Neural cell (in vitro differentiated cells): Measurements from ENCODE around the gene SLC41A2. TPM values are rescaled to one million over a fixed set of nuclear protein-coding genes. Genes with fewer than 3 reads are reported as not detected.

Experiments
- H2AFZ ChIP-seq: fragments of 200-600, 300-800 bp; sonication (generic), shearing (Covaris generic); 2 replicates; pipeline ENCODE4 v1.6.0; 2014; ENCODE audit warnings: low read depth, mild to moderate bottlenecking, antibody characterized with exemption, low read length, moderate library complexity
- H3F3A ChIP-seq: fragments of 200-600 bp; shearing (Covaris generic); 2 replicates; pipeline ENCODE4 v1.6.1; 2016; ENCODE audit warnings: mild to moderate bottlenecking, moderate library complexity, mixed read lengths, antibody characterized with exemption, low read length; ENCODE audit not compliant: insufficient read depth, poor library complexity, severe bottlenecking
- H3K27ac ChIP-seq: fragments of 200-600, 300-800 bp; sonication (generic), shearing (Covaris generic); 2 replicates; pipeline ENCODE4 v1.5.1; 2014; ENCODE audit warnings: mild to moderate bottlenecking, low read length, moderate library complexity
- H3K27me3 ChIP-seq: fragments of 300-800, 200-600 bp; sonication (generic), shearing (Covaris generic); 2 replicates; pipeline ENCODE4 v1.6.0; 2014; ENCODE audit warnings: mild to moderate bottlenecking, low read depth, low read length, moderate library complexity; ENCODE audit not compliant: insufficient read depth
- H3K36me3 ChIP-seq: fragments of 300-800, 200-600 bp; sonication (generic), shearing (Covaris generic); 2 replicates; pipeline ENCODE4 v1.5.1; 2014; ENCODE audit warnings: mild to moderate bottlenecking, antibody characterized with exemption, low read length, moderate library complexity; ENCODE audit not compliant: insufficient read depth
- H3K4me2 ChIP-seq: fragments of 300-800, 200-600 bp; sonication (generic), shearing (Covaris generic); 2 replicates; pipeline ENCODE4 v1.6.0; 2014; ENCODE audit warnings: mild to moderate bottlenecking, low read length
- H3K4me3 ChIP-seq: fragments of 300-800, 200-600 bp; sonication (generic), shearing (Covaris generic); 2 replicates; pipeline ENCODE4 v1.5.1; 2014; ENCODE audit warnings: mild to moderate bottlenecking, low read length, moderate library complexity
- H3K79me2 ChIP-seq: fragments of 200-600 bp; shearing (Covaris generic); replicated peaks from 2 replicates; pipeline ENCODE4 v1.6.0; 2014; ENCODE audit warnings: mild to moderate bottlenecking, low read length, moderate library complexity; ENCODE audit not compliant: insufficient read depth
- H3K9ac ChIP-seq: fragments of 300-800, 200-600 bp; sonication (generic), shearing (Covaris generic); 2 replicates; pipeline ENCODE4 v1.6.1; 2016; ENCODE audit warnings: mild to moderate bottlenecking, low read length, mixed read lengths
- H3K9me2 ChIP-seq: fragments of 200-600 bp; shearing (Covaris generic); 2 replicates; pipeline ENCODE4 v1.6.1; 2016; ENCODE audit warnings: mild to moderate bottlenecking, low read length, mixed read lengths; ENCODE audit not compliant: insufficient read depth
- H3K9me3 ChIP-seq: fragments of 200-600, 300-800 bp; sonication (generic), shearing (Covaris generic); 2 replicates; pipeline ENCODE4 v1.6.1; 2016; ENCODE audit warnings: mild to moderate bottlenecking, mixed run types, low read length, moderate library complexity, mixed read lengths
- H4K20me1 ChIP-seq: fragments of 200-600 bp; shearing (Covaris generic); 2 replicates; pipeline ENCODE4 v1.6.1; 2016; ENCODE audit warnings: mild to moderate bottlenecking, mixed run types; ENCODE audit not compliant: insufficient read depth
- CTCF ChIP-seq: fragments of 450-650 bp; IDR thresholded peaks from 2 replicates; pipeline ENCODE4 v1.5.1; 2014; ENCODE audit warnings: antibody characterized with exemption, mild to moderate bottlenecking, moderate library complexity; ENCODE audit not compliant: poor library complexity, severe bottlenecking
- EP300 ChIP-seq: fragments of 450-650 bp; conservative IDR thresholded peaks from 2 replicates; pipeline ENCODE4 v1.6.1; 2014; ENCODE audit warnings: antibody characterized with exemption, mild to moderate bottlenecking, moderate library complexity; ENCODE audit not compliant: poor library complexity, severe bottlenecking
- EZH2 ChIP-seq: fragments of 200-600, 300-800 bp; shearing (Covaris generic), sonication (generic); IDR thresholded peaks from 2 replicates; pipeline ENCODE4 v1.6.1; 2014; ENCODE audit warnings: antibody characterized with exemption, low read length, borderline replicate concordance, mild to moderate bottlenecking; ENCODE audit not compliant: insufficient read depth, poor library complexity, severe bottlenecking
- MXI1 ChIP-seq: fragments of 450-650 bp; conservative IDR thresholded peaks from 2 replicates; pipeline ENCODE4 v1.6.1; 2014; ENCODE audit warnings: antibody characterized with exemption, mild to moderate bottlenecking; ENCODE audit not compliant: poor library complexity, severe bottlenecking
- POLR2AphosphoS5 ChIP-seq: IDR thresholded peaks from 2 replicates; pipeline ENCODE4 v1.6.1; 2012
- RAD21 ChIP-seq: fragments of 450-650 bp; conservative IDR thresholded peaks from 2 replicates; pipeline ENCODE4 v1.6.1; 2014; ENCODE audit warnings: antibody characterized with exemption, mild to moderate bottlenecking, moderate library complexity
- REST ChIP-seq: IDR thresholded peaks from 2 replicates; pipeline ENCODE4 v1.6.1; 2012; ENCODE audit warnings: borderline replicate concordance
- SMC3 ChIP-seq: fragments of 450-650 bp; conservative IDR thresholded peaks from 2 replicates; pipeline ENCODE4 v1.6.1; 2014; ENCODE audit warnings: antibody characterized with exemption, mild to moderate bottlenecking, moderate library complexity; ENCODE audit not compliant: poor library complexity
- TAF1 ChIP-seq: IDR thresholded peaks from 2 replicates; pipeline ENCODE4 v1.6.1; 2012; ENCODE audit warnings: low read depth
- polyA plus RNA-seq: library from polyadenylated mRNA; depleted of rRNA; stranded (reverse); fragments of >200 nt; gene quantifications from 2 replicates; pipeline ENCODE4 v1.2.3, GENCODE V29; 2014

The SLC41A2 gene
- polyA plus RNA-seq, 1 donor from 2014 or later: 26.1 TPM

DNA sequence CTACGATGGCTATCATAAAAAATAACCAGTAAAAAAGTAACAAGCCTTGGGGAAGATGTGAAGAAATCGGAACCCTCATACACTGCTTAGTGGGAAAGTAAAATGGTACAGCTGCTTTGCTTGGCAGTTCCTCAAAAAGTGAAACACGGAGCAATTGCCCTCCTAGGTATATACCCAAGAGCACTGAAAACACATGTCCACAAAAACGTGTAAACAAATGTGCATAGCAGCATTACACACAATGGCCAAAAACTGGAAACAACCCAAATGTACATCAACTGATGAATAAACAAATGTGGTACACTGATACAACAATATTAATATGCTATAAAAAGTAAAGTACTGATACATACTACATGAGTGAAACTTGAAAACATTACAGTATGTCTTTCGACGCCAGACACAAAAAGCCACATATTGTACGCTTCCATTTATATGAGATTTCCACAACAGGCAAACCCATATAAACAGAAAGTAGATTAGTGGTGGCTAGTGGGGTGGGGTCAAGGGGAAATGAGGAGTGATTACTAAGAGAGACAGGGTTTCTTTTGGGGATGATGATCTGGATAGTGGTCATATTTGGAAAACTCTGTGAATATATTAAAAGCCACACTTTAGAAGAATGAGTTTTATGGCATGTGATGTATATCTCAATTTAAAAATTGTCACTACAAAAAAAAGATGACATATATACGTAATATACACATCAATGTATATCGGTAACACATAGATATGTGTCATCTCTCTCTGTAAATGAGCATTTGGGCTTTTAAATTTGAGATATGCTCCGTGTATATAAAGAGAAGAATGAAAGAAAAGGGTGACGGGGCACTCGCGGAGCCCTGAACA lies 996 bp downstream of the SLC41A2 start:
- Histone ChIP-seq H3F3A (no peaks in the 10 kb centered on the region), H2AFZ (peak overlapping the region; percentile 35), H3K9me2 (no peaks in the 10 kb centered on the region), H3K9ac (peak overlapping the region; percentile 81), H3K9me3 (no peaks in the 10 kb centered on the region), H3K79me2 (peaks cover 11% of the 10 kb centered on the region), H3K27ac (no peak overlapping the region), H3K36me3 (no peaks in the 10 kb centered on the region), H3K27me3 (no peaks in the 10 kb centered on the region), H4K20me1 (no peaks in the 10 kb centered on the region), H3K4me3 (peak overlapping the region; percentile 78), H3K4me2 (peak overlapping the region; percentile 85)
- TF ChIP-seq MXI1 (no peak), SMC3 (no peak), TAF1 (no peak), EZH2 (no peak), CTCF (no peak), POLR2AphosphoS5 (no peak), EP300 (no peak), REST (no peak), RAD21 (no peak)

- Histone ChIP-seq H3K36me3 (no peaks in the 10 kb centered on the region), H3K27me3 (no peaks in the 10 kb centered on the region), H4K20me1 (no peaks in the 10 kb centered on the region)
Measured at GRCh38 chr12:104955703-104956102, 2.4 kb downstream of the SLC41A2 start.

More at GRCh38 chr12:104955703-104956102, 2.4 kb downstream of the SLC41A2 start:
- Histone ChIP-seq H3K9me2 (no peaks in the 10 kb centered on the region), H3K79me2 (peaks cover 11% of the 10 kb centered on the region), H2AFZ (no peak overlapping the region), H3K9me3 (no peaks in the 10 kb centered on the region), H3F3A (no peaks in the 10 kb centered on the region), H3K9ac (no peak overlapping the region), H3K4me2 (no peak overlapping the region), H3K27ac (no peak overlapping the region), H3K4me3 (peak overlapping the region; percentile 11)
- TF ChIP-seq RAD21: no peak
- TF ChIP-seq REST: no peak
- no peak for TF ChIP-seq MXI1
- no peak for TF ChIP-seq CTCF
- no peak for TF ChIP-seq EZH2
- TF ChIP-seq SMC3: no peak
- TF ChIP-seq TAF1: no peak
- no peak for TF ChIP-seq POLR2AphosphoS5
- TF ChIP-seq EP300: no peak
